Effector memory CD4-positive, alpha-beta T cell (primary cell): ENCODE results near the gene GALNT9.

Experiments
- DNase-seq, 3 donors: peaks; one replicate each; pipeline ENCODE4 v3.0.0-alpha.2; 2020
- H3K27ac ChIP-seq: 2 replicates; pipeline ENCODE4 v1.7.0; 2013; ENCODE audit warnings: mild to moderate bottlenecking, low read length, moderate library complexity; ENCODE audit not compliant: insufficient read depth, poor library complexity, severe bottlenecking
- H3K27me3 ChIP-seq: replicated peaks from 2 replicates; pipeline ENCODE4 v1.7.0; 2013; ENCODE audit warnings: mild to moderate bottlenecking, low read length; ENCODE audit not compliant: insufficient read depth, control insufficient read depth, poor library complexity, severe bottlenecking
- H3K36me3 ChIP-seq: 2 replicates; pipeline ENCODE4 v1.7.0; 2013; ENCODE audit warnings: mild to moderate bottlenecking, low read length, moderate library complexity; ENCODE audit not compliant: control insufficient read depth, insufficient read depth
- H3K4me1 ChIP-seq: 2 replicates; pipeline ENCODE4 v1.7.0; 2013; ENCODE audit warnings: low read length, mild to moderate bottlenecking; ENCODE audit not compliant: control insufficient read depth, insufficient read depth, poor library complexity, severe bottlenecking
- H3K4me3 ChIP-seq: 2 replicates; pipeline ENCODE4 v1.7.0; 2013; ENCODE audit warnings: low read length, low read depth, mild to moderate bottlenecking; ENCODE audit not compliant: insufficient read depth, poor library complexity, severe bottlenecking
- H3K9me3 ChIP-seq: 2 replicates; pipeline ENCODE4 v1.7.0; 2013; ENCODE audit warnings: mild to moderate bottlenecking, low read length, moderate library complexity; ENCODE audit not compliant: control insufficient read depth

Gene GALNT9

DNA sequence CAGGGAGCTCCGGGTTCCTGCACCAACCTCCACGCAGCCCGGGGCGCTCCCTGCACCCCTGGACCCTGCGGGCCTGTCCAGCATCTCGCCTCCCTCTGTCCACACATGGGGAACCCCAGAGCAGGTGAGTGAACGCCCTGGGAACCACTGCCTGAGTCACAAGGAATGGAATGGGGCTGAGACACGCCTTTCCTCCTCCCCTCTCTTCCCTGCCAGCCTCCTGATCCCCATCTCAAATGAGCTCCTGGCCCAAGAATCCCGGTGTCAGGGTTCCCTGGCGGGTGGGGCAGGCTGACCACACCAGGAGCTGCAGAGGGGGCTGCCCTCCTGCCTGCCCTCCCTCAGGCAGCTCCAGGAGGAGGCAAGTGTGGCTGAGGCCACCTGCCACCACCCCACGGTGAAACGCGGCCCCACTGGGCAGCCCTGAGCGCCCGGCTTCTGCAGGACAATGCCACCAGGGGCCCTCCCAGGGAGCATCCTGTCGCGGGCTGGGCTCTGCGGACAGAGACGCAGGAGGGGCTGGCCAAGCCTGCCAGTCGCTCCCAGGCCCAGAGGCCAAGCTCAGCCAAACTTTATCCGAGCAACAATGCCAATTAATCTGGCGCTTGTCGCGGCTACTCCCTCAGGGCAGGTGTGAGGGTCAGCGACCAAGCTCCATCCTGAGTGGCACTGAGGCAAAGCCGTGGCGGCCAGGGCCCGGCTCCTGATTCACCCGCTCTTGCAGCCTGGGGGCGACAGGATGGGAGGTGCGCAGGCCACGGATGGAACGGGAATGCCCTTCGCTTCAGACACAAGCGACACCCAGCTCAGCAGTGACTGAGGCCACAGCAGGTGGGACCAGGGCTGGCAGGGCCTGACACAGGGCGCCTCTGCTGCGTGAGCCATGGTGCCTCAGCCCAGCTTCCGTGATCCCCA lies 44.3 kb downstream of the GALNT9 start:
- H3K4me1 ChIP-seq: peaks cover 19% of the 10 kb centered on the region
- DNase-seq: no peak
- no peaks in the 10 kb centered on the region for H3K36me3 ChIP-seq
- H3K27ac ChIP-seq: no peak overlapping the region
- peaks cover 5% of the 10 kb centered on the region for H3K27me3 ChIP-seq
- H3K4me3 ChIP-seq: no peak overlapping the region
- H3K9me3 ChIP-seq: no peaks in the 10 kb centered on the region

DNA sequence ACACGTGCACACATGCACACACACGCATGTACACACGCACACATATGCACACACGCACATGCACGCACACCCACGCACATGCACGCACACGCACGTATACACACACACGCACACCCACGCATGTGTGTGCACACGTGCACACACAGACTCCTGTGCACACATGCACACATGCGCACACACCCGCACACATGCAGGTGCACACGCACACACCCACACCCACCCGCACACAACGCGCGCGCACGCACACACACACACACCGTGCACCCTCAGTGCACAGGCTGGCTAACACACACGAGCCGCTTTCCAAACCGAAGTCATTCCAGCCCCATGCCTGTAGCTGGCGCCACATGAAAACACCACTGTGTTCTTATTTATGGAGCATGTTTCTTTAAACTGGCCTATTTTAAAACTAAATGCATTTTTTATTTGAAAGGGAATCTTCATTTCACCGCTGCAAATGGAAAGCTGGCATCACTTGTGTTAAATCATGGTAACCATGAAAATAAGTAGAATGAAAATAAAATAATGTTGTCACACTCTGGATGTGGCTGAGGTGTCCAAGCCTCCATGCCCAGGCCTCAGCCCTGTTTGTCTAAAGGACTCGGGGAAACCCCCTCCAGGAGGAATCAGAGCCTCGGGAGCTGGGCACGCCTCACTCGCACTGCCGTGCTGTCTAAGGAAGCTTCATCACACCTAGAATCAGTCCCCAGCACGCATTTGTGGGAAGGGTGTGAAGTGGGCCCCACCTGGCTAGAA lies 45.1 kb downstream of the GALNT9 start:
- H3K27me3 ChIP-seq: peaks cover 5% of the 10 kb centered on the region

DNA sequence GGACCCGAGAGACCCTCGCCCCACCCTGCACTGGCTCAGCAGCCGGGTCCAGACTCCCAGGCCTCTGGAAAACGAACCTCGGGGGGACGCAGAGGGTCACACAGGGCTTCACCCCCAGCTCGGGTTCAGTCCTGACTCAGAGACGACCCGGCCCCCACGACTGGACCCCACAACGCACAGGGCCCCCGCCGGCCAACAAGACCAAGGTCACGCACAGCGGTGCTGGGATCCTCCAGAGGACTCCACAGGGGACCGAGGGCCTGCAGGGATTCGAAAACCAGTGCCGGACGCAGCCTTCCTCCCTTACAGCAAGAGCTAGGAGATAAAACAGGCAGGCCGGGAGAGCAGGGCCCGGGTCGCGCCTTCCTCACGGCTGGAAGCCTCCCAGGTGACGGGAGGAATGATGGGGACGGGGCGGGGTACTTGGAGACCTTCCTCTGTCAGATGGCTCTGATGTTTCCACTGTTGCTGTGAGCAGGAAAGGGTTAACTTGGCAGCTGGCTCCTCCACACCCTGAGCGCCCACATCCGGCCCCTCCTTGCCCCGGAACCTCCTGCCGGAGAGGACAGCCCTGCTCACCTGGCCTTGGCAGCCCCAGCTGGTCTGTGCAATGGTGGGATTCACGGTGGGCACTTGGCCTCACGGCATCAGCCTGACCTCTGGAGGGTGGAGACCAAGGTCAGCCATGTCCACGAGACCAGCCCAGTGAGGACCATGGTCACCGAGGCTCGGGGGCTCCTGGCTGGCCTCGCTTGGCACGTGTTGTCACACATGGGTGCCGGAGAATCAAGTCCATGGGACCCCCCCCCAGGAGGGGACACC lies 46.2 kb downstream of the GALNT9 start:
- Histone ChIP-seq H3K27me3 (peaks cover 5% of the 10 kb centered on the region), H3K4me3 (peak overlapping the region; percentile 9), H3K27ac (no peak overlapping the region), H3K36me3 (no peaks in the 10 kb centered on the region), H3K9me3 (no peaks in the 10 kb centered on the region), H3K4me1 (peaks cover 19% of the 10 kb centered on the region)
- peak in 1 of 3 donors; percentile 5 for DNase-seq

More for the DNA sequence above, 45.1 kb downstream of the GALNT9 start:
- H3K4me1 ChIP-seq: peaks cover 19% of the 10 kb centered on the region
- H3K4me3 ChIP-seq: no peak overlapping the region
- no peak for DNase-seq
- no peaks in the 10 kb centered on the region for H3K36me3 ChIP-seq
- no peaks in the 10 kb centered on the region for H3K9me3 ChIP-seq
- H3K27ac ChIP-seq: no peak overlapping the region

DNA sequence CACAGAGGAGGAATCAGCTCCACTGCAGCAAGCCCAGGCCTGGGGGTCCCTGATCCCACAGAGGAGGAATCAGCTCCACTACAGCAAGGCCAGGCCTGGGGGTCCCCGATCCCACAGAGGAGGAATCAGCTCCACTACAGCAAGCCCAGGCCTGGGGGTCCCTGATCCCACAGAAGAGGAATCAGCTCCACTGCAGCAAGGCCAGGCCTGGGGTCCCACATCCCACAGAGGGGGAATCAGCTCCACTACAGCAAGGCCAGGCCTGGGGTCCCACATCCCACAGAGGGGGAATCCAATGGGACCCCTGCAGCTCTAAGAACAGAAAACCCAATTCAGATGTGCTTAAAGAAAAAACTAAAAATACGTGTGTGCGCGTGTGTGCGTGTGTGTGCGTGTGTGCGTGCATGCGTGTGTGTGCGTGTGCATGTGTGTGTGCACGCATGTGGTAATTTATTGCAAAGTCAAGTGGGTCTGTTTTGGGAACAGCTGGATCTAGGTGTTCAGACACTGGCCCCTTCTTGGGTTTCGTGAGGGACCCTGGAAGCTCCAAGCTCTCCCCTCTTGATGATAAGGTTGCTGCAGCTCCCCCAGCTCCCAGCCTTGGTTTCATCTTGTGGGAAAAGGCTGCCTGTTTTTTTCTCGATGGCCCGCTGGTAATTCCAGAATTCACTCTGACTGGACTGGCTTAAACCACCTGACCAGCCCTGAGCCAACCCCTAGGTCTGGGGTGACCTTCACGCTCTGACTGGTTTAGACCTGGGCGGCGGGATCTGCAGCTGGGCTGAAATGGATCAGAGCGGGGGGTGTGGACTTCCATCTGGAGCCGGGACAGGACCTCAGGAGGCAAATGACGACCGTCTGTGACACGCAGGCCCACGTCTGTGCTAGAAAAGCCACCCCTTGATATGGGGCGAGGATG lies 47.1 kb downstream of the GALNT9 start:
- DNase-seq: no peak
- no peak overlapping the region for H3K27ac ChIP-seq
- H3K4me3 ChIP-seq: peak overlapping the region; percentile 9
- no peaks in the 10 kb centered on the region for H3K36me3 ChIP-seq
- peaks cover 19% of the 10 kb centered on the region for H3K4me1 ChIP-seq
- H3K9me3 ChIP-seq: no peaks in the 10 kb centered on the region
- H3K27me3 ChIP-seq: peaks cover 5% of the 10 kb centered on the region

DNA sequence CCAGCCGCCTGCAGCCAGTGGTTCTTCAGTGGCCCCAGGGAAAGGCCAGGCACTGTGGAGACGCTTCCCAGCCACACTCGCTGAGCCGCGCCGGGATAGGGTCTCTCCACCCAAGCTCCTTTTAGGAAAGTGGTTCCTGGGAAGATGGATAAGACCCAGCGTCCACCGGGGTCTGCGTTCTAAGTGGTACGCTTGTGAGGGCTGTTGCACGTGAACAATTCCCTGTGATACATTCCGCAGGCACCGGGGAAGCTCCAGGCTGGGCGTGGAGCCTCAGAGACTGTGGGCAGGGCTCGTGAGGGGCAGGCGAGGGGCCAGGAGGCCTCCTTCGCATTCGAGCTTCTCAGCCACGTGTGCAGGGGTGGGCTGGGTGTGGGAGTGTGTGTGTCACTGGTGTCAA lies 48.4 kb downstream of the GALNT9 start:
- no peaks in the 10 kb centered on the region for H3K36me3 ChIP-seq
- DNase-seq: no peak

DNA sequence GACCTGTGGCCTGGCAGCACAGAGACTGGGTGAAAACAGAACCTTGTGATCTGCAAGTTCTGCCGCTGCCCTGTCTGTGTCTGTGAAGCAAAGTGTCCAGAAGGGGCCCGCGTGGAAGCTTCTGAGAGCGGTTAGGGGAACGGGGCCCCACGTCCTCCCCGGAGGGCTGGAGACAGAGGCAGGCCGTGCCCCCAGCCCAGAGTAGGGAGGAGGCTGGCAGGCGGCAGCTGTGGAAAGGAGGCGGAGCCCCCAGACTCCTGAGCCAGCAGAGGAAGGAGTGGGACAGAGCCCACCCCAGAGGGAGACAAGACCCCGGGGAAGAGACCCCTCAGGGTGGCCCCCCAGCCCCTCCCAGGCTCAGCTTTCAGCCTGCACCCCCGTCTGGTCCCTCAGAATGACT lies 49.0 kb downstream of the GALNT9 start:
- H3K4me3 ChIP-seq: no peak overlapping the region
- DNase-seq: no peak
- no peaks in the 10 kb centered on the region for H3K36me3 ChIP-seq
- H3K27me3 ChIP-seq: peaks cover 5% of the 10 kb centered on the region
- no peaks in the 10 kb centered on the region for H3K9me3 ChIP-seq
- H3K27ac ChIP-seq: no peak overlapping the region
- H3K4me1 ChIP-seq: peaks cover 13% of the 10 kb centered on the region

More for the DNA sequence above, 48.4 kb downstream of the GALNT9 start:
- no peak overlapping the region for H3K27ac ChIP-seq
- peaks cover 5% of the 10 kb centered on the region for H3K27me3 ChIP-seq
- H3K4me1 ChIP-seq: peaks cover 16% of the 10 kb centered on the region
- no peaks in the 10 kb centered on the region for H3K9me3 ChIP-seq
- no peak overlapping the region for H3K4me3 ChIP-seq

DNA sequence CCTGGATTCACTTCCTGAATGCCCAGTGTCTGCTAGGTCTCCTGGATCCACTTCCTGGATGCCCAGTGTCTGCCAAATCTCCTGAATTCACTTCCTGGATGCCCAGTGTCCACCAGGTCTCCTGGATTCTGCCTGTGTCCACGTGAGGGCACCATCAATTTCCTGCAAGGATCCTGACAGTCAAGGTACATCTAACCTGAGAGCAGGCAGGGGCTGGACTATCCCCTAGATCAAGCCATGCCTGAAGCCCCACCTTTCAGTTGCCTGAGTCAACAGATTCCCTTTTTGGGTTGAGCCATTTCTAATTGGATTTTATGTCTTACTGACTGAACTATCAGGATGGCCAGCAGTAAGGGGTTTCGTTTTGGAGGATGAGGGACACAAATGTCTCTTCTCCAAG lies 49.5 kb downstream of the GALNT9 start:
- H3K36me3 ChIP-seq: no peaks in the 10 kb centered on the region
- H3K27ac ChIP-seq: no peak overlapping the region
- H3K4me3 ChIP-seq: no peak overlapping the region
- peaks cover 13% of the 10 kb centered on the region for H3K4me1 ChIP-seq
- no peaks in the 10 kb centered on the region for H3K9me3 ChIP-seq
- peaks cover 5% of the 10 kb centered on the region for H3K27me3 ChIP-seq
- DNase-seq: no peak

DNA sequence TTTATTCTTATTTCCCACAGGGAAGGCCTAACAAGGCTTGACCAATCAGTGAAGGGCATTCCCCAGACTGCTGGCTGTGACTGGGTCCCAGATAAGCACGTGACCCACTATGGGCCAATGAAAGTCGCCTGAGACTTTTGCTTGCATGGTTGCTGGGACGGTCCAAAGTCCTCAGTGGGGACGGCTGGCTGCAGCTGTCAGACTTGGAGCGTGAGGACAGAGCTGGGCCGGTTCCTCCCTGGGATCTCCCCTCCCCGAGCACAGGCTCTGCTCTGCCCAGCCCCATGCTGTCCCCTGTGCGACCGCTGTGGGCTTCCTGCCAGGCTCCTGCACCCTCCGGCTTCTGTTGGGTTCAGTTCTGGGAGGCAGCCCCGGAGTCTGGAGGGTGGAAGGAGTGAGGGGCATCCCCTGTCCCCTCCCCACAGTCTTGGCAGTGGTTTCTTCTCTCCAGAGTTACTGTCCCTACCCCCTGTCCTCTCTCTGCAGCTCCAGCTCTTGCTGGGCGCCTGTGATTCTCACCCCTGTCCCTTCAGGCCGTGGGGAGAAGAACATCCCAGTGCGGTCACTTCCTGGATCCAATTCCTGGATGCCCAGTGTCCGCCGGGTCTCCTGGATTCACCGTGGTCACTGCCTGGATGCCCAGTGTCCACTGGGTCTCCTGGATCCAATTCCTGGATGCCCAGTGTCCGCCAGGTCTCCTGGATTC lies 50.1 kb downstream of the GALNT9 start:
- no peak overlapping the region for H3K27ac ChIP-seq
- H3K36me3 ChIP-seq: no peaks in the 10 kb centered on the region
- peaks cover 5% of the 10 kb centered on the region for H3K27me3 ChIP-seq
- peaks cover 13% of the 10 kb centered on the region for H3K4me1 ChIP-seq
- H3K9me3 ChIP-seq: no peaks in the 10 kb centered on the region
- DNase-seq: no peak
- no peak overlapping the region for H3K4me3 ChIP-seq
